HepG2 (cell line): ENCODE results near the gene CSTB. TPM values are rescaled to one million over a fixed set of nuclear protein-coding genes. Genes with fewer than 3 reads are reported as not detected.

Source experiments
- CBFB ChIP-seq: sonication (generic); formaldehyde crosslinking; IDR thresholded peaks from 2 replicates; pipeline ENCODE4 v1.4.0; 2020; ENCODE audit warnings: missing genetic modification reagents
- GLI4 ChIP-seq: sonication (generic); formaldehyde crosslinking; IDR thresholded peaks from 2 replicates; pipeline ENCODE4 v1.5.1; 2020; ENCODE audit warnings: missing genetic modification reagents, mild to moderate bottlenecking, moderate library complexity, borderline replicate concordance
- HNRNPK ChIP-seq: fragments of 200-400 bp; formaldehyde crosslinking; IDR thresholded peaks from 2 replicates; pipeline ENCODE4 v1.6.1; 2018; ENCODE audit warnings: low read length, low read depth, moderate library complexity, mild to moderate bottlenecking; ENCODE audit not compliant: poor library complexity, severe bottlenecking
- MTA3 ChIP-seq: sonication (generic); formaldehyde crosslinking; IDR thresholded peaks from 2 replicates; pipeline ENCODE4 v1.4.0; 2020; ENCODE audit warnings: missing genetic modification reagents
- MXD4 ChIP-seq: IDR thresholded peaks from 2 replicates; pipeline ENCODE4 v1.6.1; 2016; ENCODE audit warnings: mild to moderate bottlenecking, missing biosample characterization, missing genetic modification reagents
- ZC3H4 ChIP-seq: sonication (generic); formaldehyde crosslinking; IDR thresholded peaks from 2 replicates; pipeline ENCODE4 v1.4.0; 2020; ENCODE audit warnings: missing genetic modification reagents, borderline replicate concordance
- ZNF256 ChIP-seq: sonication (generic); formaldehyde crosslinking; conservative IDR thresholded peaks from 2 replicates; pipeline ENCODE4 v1.4.0; 2020; ENCODE audit warnings: missing genetic modification reagents
- ZNF292 ChIP-seq: sonication (generic); formaldehyde crosslinking; IDR thresholded peaks from 2 replicates; pipeline ENCODE4 v1.8.1; 2022; ENCODE audit warnings: mild to moderate bottlenecking, low read depth, missing genetic modification reagents, borderline replicate concordance
- ZNF329 ChIP-seq: sonication (generic); formaldehyde crosslinking; IDR thresholded peaks from 2 replicates; pipeline ENCODE4 v1.9.0; 2021; ENCODE audit warnings: low read depth, mild to moderate bottlenecking, missing genetic modification reagents
- ZNF768 ChIP-seq: sonication (generic); formaldehyde crosslinking; IDR thresholded peaks from 2 replicates; pipeline ENCODE4 v1.4.0; 2020; ENCODE audit warnings: missing genetic modification reagents
- ZNF850 ChIP-seq: sonication (generic); formaldehyde crosslinking; conservative IDR thresholded peaks from 2 replicates; pipeline ENCODE4 v1.9.0; 2021; ENCODE audit warnings: mild to moderate bottlenecking, missing genetic modification reagents
- polyA plus RNA-seq, 8 experiments: library from polyadenylated mRNA; depleted of rRNA in 3 of 8; stranded (reverse) in 7 of 8; unstranded in 1 of 8; fragments of >200 nt; fragmentation: Illumina TruSeq in 4 of 8; extraction: Trizol in 4 of 8; gene quantifications; 2 replicates each; pipeline versions ENCODE4 v1.2.1 to v1.2.3, GENCODE V29; 2011 to 2016; ENCODE audit warnings: low read depth in 4 of 8, missing spikeins in 1 of 8, mixed read lengths in 1 of 8; ENCODE audit not compliant: insufficient read depth in 1 of 8
- total RNA-seq, 5 experiments: library from RNA; depleted of rRNA; stranded (reverse); fragments of >200 nt; fragmentation: Illumina TruSeq; extraction: Trizol; gene quantifications; 2 replicates each; pipeline ENCODE4 v1.2.3, GENCODE V29; 2016; ENCODE audit warnings: low read depth in 1 of 5
- TF ChIP-seq, protein P1 (sequence below): sonication (generic); formaldehyde crosslinking; IDR thresholded peaks from 2 replicates; pipeline ENCODE4; 2020; ENCODE audit warnings: missing genetic modification reagents, mild to moderate bottlenecking, borderline replicate concordance
- TF ChIP-seq, protein P2 (sequence below): sonication (generic); formaldehyde crosslinking; IDR thresholded peaks from 2 replicates; pipeline ENCODE4 v1.4.0; 2020; ENCODE audit warnings: missing genetic modification reagents, mild to moderate bottlenecking, borderline replicate concordance
- TF ChIP-seq, protein P3 (sequence below): sonication (generic); IDR thresholded peaks from 2 replicates; pipeline ENCODE4 v1.6.1; 2016; ENCODE audit warnings: low read depth, borderline replicate concordance
- TF ChIP-seq, protein P4 (sequence below): fragments of 450-650 bp; IDR thresholded peaks from 2 replicates; pipeline ENCODE4 v1.6.1; 2016
- TF ChIP-seq, protein P5 (sequence below): sonication (generic); formaldehyde crosslinking; IDR thresholded peaks from 2 replicates; pipeline ENCODE4 v1.5.0; 2020; ENCODE audit warnings: mild to moderate bottlenecking, missing genetic modification reagents

The CSTB gene
- total and polyA plus RNA-seq, 2 of the 13 experiments (the other 11 are each of a cell fraction or from before 2014, with no cell fraction given): 11.7 to 94.1 TPM

DNA sequence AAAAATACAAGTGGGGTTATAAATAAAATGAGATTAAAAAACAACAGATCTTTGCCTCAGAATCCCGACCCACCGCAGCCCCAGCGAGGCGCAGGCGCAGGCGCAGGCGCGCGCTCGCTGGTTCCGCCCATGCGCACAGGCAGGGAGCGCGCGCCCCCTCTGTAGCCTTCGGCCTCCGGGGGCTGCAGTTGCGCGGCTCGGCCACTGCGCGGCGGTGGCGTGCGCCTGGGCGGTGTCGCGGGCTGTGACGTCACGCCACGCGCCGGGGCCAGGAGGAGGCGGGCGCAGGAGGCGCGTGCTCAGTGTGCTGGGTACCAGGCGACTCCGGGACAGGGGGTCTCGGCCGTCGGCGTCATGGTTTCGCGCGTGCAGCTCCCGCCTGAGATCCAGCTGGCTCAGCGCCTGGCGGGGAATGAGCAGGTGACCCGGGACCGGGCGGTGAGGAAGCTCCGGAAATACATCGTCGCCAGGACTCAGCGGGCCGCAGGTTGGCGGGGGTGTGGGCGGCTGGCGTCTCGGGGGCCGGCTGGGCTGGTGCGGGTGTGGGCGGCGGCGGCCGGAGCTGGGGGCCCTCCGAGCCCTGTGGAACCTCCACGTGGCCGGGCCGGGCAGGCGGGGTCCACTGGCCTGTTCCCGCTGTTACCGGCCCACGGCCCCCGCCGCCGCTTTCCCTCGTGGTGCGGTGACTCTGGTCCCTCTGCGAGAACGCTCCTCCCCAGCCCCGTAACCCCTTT lies 13.3 kb upstream of the CSTB start, which contains the start of gene RRP1 (continued):
- TF ChIP-seq, protein P1, sequence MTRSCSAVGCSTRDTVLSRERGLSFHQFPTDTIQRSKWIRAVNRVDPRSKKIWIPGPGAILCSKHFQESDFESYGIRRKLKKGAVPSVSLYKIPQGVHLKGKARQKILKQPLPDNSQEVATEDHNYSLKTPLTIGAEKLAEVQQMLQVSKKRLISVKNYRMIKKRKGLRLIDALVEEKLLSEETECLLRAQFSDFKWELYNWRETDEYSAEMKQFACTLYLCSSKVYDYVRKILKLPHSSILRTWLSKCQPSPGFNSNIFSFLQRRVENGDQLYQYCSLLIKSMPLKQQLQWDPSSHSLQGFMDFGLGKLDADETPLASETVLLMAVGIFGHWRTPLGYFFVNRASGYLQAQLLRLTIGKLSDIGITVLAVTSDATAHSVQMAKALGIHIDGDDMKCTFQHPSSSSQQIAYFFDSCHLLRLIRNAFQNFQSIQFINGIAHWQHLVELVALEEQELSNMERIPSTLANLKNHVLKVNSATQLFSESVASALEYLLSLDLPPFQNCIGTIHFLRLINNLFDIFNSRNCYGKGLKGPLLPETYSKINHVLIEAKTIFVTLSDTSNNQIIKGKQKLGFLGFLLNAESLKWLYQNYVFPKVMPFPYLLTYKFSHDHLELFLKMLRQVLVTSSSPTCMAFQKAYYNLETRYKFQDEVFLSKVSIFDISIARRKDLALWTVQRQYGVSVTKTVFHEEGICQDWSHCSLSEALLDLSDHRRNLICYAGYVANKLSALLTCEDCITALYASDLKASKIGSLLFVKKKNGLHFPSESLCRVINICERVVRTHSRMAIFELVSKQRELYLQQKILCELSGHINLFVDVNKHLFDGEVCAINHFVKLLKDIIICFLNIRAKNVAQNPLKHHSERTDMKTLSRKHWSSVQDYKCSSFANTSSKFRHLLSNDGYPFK: no peak
- TF ChIP-seq MXD4 (CRISPR knock-in tag) (peak; percentile 98), ZNF768 (CRISPR knock-in tag) (peak; percentile 45; the same call in 1 of the 2 replicates), GLI4 (CRISPR knock-in tag) (no peak), ZNF292 (CRISPR knock-in tag) (no peak), ZC3H4 (CRISPR knock-in tag) (no peak), ZNF329 (CRISPR knock-in tag) (peak; percentile 69; the same call in 1 of the 2 replicates), MTA3 (CRISPR knock-in tag) (no peak), ZNF256 (CRISPR knock-in tag) (0 out of 2 replicates have a peak, but pooled peaks have one; percentile 2), ZNF850 (CRISPR knock-in tag) (peak; percentile 94), HNRNPK (peak; percentile 8), CBFB (peak; percentile 88)
- TF ChIP-seq, protein P2, sequence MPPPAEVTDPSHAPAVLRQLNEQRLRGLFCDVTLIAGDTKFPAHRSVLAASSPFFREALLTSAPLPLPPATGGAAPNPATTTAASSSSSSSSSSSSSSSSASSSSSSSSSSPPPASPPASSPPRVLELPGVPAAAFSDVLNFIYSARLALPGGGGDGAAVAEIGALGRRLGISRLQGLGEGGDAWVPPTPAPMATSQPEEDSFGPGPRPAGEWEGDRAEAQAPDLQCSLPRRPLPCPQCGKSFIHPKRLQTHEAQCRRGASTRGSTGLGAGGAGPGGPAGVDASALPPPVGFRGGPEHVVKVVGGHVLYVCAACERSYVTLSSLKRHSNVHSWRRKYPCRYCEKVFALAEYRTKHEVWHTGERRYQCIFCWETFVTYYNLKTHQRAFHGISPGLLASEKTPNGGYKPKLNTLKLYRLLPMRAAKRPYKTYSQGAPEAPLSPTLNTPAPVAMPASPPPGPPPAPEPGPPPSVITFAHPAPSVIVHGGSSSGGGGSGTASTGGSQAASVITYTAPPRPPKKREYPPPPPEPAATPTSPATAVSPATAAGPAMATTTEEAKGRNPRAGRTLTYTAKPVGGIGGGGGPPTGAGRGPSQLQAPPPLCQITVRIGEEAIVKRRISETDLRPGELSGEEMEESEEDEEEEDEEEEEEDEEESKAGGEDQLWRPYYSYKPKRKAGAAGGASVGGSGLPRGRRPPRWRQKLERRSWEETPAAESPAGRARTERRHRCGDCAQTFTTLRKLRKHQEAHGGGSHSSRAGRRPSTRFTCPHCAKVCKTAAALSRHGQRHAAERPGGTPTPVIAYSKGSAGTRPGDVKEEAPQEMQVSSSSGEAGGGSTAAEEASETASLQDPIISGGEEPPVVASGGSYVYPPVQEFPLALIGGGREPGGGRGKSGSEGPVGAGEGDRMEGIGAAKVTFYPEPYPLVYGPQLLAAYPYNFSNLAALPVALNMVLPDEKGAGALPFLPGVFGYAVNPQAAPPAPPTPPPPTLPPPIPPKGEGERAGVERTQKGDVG (CRISPR knock-in tag): no peak
- TF ChIP-seq, protein P3, sequence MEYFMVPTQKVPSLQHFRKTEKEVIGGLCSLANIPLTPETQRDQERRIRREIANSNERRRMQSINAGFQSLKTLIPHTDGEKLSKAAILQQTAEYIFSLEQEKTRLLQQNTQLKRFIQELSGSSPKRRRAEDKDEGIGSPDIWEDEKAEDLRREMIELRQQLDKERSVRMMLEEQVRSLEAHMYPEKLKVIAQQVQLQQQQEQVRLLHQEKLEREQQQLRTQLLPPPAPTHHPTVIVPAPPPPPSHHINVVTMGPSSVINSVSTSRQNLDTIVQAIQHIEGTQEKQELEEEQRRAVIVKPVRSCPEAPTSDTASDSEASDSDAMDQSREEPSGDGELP: no peak
- TF ChIP-seq, protein P4, sequence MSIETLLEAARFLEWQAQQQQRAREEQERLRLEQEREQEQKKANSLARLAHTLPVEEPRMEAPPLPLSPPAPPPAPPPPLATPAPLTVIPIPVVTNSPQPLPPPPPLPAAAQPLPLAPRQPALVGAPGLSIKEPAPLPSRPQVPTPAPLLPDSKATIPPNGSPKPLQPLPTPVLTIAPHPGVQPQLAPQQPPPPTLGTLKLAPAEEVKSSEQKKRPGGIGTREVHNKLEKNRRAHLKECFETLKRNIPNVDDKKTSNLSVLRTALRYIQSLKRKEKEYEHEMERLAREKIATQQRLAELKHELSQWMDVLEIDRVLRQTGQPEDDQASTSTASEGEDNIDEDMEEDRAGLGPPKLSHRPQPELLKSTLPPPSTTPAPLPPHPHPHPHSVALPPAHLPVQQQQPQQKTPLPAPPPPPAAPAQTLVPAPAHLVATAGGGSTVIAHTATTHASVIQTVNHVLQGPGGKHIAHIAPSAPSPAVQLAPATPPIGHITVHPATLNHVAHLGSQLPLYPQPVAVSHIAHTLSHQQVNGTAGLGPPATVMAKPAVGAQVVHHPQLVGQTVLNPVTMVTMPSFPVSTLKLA: peak; percentile 45; the same call in 1 of the 2 replicates
- TF ChIP-seq, protein P5, sequence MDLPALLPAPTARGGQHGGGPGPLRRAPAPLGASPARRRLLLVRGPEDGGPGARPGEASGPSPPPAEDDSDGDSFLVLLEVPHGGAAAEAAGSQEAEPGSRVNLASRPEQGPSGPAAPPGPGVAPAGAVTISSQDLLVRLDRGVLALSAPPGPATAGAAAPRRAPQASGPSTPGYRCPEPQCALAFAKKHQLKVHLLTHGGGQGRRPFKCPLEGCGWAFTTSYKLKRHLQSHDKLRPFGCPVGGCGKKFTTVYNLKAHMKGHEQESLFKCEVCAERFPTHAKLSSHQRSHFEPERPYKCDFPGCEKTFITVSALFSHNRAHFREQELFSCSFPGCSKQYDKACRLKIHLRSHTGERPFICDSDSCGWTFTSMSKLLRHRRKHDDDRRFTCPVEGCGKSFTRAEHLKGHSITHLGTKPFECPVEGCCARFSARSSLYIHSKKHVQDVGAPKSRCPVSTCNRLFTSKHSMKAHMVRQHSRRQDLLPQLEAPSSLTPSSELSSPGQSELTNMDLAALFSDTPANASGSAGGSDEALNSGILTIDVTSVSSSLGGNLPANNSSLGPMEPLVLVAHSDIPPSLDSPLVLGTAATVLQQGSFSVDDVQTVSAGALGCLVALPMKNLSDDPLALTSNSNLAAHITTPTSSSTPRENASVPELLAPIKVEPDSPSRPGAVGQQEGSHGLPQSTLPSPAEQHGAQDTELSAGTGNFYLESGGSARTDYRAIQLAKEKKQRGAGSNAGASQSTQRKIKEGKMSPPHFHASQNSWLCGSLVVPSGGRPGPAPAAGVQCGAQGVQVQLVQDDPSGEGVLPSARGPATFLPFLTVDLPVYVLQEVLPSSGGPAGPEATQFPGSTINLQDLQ (CRISPR knock-in tag): no peak
